HG03066 (cell line): ENCODE results near the gene FAM210B.
"Not testable (repeated sequence)": the region's sequence is repeated elsewhere in the genome, so short reads cannot be mapped to it uniquely, and the experiment has no call there.

ENCODE experiments used
- ATAC-seq: cut with Tn5 transposase; IDR thresholded peaks from one replicate; pipeline ENCODE4 v1.9.1; 2021; ENCODE audit warnings: low read depth; ENCODE audit not compliant: unreplicated experiment

FAM210B gene, protein sequence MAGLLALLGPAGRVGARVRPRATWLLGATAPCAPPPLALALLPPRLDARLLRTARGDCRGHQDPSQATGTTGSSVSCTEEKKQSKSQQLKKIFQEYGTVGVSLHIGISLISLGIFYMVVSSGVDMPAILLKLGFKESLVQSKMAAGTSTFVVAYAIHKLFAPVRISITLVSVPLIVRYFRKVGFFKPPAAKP

DNA sequence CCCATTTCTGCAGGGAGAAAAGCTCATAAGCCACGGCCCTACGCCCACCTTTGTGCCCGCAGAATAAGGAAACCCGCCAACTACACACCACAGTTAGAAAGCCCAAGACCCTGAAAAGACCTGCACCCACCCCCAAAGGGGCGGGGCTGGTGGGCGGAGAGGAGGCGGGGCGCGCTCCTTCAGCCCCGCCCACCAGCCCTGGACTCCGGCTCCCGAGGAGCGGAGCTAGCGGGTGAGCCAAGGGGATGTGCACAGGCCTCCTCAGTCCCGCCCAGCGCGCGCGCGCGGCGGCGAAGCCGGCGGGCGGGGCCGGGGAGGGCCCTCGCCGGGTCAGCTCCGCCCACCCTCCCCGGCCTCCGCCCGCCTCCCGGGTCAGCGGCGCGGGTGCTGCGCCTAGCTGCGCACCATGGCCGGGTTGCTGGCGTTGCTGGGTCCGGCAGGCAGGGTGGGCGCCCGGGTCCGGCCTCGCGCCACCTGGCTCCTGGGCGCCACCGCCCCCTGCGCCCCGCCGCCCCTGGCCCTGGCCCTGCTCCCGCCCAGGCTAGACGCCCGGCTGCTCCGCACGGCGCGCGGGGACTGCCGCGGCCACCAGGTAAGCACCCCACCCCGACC is at the start of gene FAM210B:
TSS of gene FAM210B (plus strand) at position 375 of the 612 bp plus-strand sequence. CDS start at position 407, 32 bp downstream.
- ATAC-seq, result peak; percentile 95

DNA sequence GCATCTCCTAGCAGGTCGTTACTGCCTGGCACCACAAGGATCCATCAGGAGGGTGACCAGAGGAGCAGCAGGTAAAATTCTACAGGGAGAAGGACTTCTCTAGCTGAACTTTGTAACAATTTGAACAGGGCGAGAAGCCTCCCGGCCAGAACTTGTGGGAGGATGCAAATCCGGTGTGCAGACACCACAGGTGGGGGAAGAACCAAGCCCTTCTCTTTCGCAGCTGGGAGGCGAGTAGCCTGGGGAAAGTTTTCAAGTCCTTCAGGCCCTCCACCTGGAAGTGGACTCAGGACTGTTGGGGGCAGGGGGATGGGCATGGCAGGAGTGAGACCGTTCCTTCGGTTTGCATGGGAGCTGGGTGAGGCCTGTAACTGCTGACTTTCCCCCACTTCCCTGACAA is 42.7 kb upstream of the FAM210B start:
- no peak for ATAC-seq

DNA sequence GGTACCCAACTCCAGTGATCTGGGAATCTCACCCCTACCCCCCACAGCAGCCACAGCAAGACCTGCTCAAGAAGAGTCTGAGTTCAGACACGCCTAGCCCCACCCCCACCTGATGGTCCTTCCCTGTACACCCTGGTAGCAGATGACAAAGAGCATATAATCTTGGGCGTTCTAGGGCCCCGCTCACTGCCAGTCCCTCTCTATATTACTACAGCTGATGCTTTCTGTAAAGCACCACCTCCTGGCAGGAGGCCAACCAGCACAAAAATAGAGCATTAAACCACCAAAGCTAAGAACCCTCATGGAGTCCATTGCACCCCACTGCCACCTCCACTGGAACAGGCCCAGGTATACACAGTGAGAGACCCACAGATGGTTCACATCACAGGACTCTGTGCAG is 42.3 kb upstream of the FAM210B start:
- no peak for ATAC-seq

DNA sequence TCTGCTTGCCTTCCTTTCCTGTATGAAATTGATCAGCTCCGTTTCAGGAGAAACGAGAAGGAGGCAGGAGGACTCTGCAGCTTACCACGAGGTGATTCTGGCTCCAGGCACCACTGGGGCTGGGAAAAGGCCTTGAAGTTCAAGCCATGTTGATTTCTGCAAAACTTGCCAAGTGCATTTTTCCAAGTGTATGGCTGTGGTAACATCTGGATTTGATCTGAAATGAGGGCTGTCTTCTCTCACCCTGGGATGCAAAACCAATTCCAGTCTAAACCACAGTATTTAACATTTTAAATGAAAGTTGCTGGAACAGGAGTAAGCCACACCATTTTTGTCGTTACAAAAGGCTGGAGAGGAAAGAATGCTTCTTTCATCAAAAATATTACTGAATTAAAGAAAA is 36.1 kb upstream of the FAM210B start:
- ATAC-seq, result no peak

DNA sequence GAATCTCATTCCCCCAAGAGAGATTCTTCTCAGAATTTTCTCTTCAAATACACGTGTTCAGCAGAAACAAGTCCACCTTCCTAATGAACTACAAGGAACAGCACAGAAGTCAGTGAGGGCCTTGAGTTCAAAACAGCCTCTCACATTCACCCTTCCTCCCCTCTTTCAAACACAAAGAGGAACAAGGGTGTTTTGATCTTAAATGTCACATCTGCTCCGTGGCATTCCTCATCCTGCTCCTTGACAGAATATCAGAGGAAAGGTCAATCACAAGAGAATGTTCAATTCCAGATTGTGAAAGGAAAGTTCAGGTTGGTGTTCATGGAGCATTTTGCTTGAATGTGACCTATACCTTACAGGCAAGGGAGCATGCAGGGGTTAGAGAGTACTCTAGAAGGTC is 35.6 kb upstream of the FAM210B start:
- no peak for ATAC-seq

DNA sequence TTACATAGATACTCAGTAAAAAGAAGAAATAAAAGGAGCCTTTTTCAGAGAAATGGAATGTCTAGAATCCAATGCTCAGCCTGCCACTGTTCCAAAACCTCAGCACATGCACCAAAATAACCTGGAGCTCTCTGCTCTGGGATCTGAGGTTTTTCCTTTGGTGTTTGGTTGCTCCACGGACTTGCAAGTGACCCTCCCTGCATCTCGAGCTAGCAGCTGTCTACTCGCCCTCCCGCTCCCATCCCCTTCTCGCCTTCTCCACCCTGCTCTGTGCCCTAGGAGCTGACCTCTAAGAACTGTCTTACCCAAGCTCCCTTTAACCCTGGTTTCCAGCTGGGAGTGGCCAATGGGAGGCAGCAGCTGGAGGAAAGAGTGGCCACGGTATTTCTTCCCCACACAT is 35.1 kb upstream of the FAM210B start:
- ATAC-seq, result no peak

DNA sequence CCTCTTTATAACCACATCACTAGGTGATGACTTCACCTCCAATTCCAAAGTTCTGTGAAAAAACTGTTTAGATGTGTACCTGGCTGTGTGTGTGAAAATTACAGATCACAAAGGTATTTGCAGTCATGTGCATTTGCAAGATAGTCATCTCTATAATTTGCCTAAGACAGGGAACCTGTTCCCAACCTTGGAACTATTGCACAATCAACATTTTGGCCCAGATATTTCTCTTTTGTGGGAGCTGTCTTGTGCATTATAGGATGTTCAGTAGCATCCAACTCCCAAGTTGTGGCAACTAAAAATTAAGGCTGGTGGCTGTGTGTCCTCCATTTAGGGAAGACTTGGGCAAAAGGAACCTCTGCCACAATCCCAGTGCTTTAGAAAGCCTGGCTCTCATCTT is 34.0 kb upstream of the FAM210B start:
- ATAC-seq, result no peak

DNA sequence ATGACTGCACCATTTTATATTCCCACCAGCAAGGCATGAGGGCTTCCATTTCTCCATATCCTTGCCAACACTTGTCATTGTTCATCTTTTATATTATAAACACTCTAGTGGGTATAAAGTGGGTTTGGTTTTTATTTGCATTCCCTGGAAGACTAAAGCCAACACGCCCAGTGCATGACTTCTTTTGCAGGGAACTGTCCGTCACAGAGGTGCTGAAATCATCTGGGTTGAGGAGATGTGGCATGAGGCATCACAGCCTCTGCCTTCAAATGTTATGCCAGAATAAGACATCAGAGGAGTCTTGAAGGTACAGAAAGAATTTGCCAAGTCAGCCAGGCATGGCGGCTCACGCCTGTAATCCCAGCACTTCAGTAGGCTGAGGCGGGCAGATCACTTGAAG is 29.9 kb upstream of the FAM210B start:
- no peak for ATAC-seq

DNA sequence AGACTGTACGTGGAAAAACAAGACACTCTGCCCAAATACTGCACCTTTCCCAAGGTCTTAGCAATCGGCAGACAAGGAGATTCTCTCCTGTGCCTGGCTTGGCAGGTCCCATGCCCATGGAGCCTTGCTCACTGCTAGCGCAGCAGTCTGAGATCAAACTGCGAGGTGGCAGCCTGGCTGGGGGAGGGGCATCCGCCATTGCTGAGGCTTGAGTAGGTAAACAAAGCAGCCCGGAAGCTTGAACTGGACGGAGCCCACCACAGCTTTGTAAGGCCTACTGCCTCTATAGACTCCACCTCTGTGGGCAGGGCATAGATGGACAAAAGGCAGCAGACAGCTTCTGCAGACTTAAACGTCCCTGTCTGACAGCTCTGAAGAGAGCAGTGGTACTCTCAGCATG is 22.1 kb upstream of the FAM210B start:
- ATAC-seq, result not testable (repeated sequence)

DNA sequence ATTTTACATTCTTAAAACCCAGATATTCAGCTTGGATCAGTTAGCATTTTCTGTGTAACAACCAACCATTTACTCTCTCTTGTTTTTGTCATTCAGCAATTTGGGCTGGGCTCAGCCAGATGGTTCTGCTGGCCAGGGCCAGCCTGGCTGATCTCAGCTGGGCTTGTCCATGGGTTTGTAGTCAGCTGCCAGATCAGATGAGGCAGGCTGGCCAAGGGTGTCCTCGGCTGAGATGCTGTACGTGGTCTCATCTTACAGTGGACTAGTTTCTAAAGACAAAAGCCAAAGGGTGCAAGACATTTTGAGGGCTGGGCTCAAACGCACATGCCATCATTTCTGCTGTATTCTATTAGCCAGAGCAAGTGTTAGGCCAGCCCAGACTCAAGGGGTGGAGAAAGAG is 16.0 kb upstream of the FAM210B start:
- no peak for ATAC-seq

DNA sequence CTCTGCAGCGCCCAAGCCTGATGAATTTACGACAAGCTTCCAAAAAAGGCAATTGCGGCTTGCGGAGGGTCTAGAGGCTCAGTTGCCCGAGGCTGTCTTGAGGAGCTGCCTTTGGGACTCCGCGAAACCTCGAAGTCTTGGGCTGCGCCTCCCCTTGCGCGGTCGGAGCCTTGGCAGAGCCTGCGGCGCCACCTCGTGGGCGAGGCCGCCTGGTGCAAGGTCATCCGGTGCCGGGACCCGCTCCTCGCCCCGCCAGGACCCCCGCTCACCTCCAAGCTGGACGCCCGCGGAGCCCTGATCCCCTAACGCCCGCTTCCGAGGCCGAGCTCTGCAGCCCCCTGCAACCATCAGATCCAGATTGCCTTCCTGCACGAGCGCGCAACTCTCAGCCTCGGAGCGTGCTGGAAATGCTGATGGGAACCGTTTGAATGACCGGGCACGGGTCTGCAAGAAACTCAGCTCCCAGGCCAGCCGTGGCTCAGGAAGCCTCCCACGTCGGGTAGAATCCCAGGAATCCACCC is 14.9 kb upstream of the FAM210B start:
- no peak for ATAC-seq

DNA sequence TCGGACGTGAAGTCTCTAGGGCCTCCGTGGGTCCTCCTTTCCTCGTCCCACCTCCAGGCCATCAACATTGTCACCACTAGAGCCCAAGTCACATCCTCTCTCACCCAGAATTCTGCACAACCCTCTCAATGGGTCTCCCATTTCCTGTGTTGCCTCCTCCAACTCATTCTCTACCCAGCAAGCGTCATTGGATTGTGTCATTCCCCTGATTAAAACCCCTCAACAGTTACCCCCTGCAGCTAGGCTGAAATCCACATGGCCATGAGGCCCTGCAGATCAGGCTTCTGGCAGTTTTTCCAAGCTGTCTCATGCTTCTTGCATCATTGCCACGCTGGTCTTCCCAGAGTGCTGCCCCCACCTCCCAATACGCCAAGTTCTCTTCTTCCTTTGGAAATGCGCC is 12.9 kb upstream of the FAM210B start:
- ATAC-seq, result no peak

DNA sequence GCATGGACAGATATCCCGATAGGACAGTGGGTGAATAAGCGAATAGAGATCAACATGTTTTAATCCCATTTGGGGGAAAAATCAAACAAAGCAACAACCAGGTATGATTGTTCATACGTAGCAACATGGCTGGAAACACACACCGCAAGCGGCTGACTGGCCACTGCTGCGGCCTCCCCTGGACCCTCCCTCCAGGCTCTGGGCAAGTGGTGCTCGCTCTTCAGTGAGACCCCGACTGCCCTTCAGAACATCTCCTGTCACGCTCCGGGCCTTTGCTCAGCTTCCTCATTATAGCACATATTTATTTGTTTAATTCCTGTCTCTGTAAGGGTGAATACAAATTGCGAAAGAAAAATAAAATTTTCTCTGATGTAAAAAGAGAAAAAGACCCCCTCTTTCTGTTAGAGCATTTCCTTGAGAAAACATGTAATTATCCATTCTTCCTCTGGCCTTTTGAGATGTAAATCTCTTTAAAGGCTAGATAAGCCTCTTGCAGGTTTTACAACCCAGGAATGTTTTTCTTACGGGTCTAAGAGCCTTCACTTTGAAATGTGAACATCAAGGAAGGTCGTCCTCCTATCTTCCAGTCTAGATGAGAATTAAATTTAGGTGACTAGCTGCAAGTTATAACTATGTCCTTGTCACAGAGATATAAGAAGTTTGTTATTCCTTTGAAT is 11.0 kb upstream of the FAM210B start:
- ATAC-seq, result no peak

DNA sequence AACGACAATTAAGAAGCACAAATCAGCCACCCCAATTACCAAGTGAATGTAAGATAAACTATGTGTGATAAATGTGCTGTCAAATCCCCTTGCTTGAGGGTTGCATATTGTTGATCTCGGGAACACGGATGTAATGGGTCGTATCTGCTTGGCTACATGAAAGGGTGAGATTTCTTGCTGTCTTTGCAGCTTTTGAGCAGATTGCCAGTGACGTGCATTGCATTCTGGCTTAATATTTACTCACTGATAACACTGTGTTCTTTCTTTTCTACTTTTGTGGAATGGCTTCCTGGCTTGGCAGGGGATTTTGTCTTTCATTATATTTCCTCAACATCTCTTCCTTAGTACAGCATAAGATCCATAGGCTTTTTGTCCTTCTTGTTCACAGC is 10.5 kb upstream of the FAM210B start:
- ATAC-seq, result no peak

DNA sequence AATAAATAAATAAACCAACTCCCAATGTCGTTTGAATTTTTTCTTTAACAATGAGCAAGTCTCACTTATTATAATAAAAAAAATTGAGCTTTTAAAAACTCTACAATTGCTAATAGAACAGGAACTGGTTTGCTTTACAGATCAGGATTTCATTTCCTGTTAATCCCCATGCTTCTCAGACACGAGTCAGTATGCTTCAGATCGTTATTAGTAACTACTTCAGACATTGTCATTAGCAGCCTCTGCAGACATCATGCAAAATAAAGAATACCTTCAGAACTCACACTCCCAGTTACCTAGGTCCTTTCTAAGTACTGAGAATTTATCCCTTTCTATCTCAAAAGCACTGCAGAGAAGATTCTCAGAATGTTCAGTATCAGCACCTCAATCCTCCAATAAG is 10.0 kb upstream of the FAM210B start:
- ATAC-seq, result no peak

DNA sequence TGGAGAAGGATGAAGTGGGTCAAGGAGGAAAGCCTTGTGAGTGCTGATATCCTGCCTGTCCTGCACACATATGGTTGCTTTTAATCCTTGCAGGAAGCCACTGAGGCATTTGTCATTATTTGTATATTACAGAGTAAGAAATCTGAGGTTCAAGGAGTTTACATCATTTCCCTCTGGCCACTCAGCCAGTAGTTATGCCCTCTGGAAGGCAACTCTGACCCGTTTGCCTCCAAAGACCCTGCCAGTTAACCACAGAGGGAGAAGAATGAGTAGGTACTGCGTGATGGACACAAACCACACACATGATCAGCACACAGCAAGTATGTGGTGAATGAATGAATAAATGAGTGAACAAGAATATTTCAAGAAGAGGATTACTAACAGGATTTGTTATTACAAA is 7.9 kb upstream of the FAM210B start:
- no peak for ATAC-seq

DNA sequence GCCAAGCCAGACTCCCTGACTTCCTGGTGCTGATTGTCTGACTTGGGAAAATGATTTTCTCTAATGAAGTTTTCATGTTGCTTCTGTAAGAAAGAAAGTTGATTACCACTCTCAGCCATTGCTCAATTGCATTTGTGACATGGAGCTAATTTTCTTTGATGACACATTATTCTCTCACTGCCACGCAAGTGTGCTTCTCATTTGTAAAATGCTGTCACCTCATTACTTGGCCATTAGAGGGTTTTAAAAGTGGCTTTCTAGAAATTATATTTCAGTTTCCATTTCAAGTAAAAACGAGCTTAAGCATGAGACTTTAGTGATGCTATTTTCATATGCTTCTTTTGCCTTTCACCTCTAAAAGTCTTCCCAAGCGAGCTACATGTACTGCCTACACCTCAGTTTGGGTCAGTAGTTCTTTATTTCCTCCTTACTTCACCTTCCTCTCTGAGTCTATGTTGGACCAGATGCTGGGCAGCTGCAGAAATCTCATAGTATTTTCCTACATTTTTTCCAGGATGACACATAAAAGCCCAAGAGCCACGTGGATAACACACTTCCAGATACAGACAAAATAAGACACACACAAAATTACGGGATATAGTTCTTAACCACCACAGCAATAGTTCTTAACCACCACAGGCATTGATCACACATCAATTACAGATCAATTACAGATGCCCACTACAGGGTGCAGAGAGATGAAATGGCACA is 6.3 kb upstream of the FAM210B start:
- ATAC-seq, result no peak

DNA sequence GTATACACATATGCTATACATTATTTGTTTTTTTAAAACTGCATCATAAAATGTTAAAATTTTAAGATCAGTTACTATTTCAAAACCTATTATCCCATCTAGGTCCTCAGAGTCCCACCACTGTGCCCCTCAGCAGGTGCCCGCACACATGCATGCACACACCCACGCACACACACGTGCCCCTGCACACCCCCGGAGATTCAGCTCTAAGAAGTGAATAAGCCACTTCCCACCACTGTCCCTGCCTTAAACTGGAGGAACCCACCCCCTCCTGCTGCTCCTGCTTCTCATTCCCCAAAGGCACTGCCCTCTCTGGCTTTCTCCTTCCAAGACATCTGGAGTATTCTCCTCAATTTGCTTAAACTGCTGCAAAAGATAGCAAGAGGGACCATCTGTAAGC is 5.4 kb upstream of the FAM210B start:
- no peak for ATAC-seq

DNA sequence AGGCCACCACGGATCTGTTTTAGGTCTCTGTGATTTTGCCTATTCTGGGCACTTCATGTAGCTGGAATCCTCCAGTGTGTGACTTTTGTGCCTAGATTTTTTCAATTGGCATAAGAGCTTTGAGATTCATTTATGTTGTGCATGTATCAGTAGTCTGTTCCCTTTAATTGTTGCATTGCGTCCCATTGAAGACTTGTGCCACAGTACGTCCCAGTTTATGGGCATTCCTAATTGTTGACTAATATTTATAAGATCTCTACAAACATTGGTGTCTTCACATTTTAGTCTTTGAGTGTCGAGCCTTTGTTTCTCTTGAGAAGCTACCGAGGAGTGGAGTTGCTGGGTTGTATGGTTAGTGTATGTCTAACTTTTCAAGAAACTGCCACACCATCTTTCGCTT is 704 bp upstream of the FAM210B start:
- no peak for ATAC-seq

DNA sequence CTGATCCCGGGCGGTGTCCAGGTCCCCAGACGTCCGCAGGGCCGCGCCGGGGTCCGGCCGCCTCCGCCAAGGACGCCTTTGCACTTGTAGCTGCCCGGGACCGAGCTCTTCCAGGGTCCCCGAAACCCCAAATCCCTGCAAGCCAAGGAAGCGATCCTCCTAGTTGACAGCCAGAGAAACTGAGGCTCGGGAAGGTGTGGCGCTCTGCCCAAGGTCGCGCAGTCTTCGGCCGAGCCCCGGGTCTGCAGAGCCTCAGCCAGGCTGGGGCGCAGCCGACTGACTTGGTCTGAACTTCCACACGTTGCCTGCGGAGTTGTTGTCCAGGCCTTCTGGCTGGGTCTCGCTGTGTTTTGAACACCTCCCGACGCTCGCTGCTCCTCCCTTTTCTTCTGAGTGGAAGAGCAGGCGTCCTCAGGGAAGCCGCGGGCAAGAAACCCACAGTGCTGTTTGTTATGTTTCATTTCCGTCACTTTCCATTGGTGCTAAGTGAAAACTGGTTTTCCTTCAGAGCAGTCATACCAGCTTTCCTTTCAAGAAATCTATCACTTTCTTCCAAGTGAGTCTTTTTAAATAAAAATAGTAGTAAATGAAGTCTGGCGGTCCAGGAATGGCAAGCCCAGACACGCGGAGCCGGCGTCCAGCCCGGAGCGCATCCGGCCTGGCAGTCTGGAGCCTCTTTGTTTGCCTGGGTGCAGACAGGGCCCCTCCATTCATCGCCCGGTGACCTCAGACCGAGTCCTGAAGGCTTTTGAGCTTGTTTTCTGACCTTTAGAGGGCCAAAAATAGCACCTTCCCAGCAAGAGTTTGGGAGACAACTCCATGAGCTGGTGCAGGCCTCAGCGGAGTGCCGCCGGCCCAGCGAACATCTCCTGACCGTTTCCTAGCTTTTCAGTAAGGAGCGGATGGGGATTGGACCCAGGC is 698 bp downstream of the FAM210B start:
- peak; percentile 22 for ATAC-seq
